ENCODE data around the gene LAMTOR2. TPM values are rescaled to one million over a fixed set of nuclear protein-coding genes. Genes with fewer than 3 reads are reported as not detected.
A peak's percentile ranks its signal among the peaks of the same experiment; 100 is the strongest.

The LAMTOR2 gene
- total RNA-seq, 1 experiment from 2014 or later: 60.2 TPM

DNA sequence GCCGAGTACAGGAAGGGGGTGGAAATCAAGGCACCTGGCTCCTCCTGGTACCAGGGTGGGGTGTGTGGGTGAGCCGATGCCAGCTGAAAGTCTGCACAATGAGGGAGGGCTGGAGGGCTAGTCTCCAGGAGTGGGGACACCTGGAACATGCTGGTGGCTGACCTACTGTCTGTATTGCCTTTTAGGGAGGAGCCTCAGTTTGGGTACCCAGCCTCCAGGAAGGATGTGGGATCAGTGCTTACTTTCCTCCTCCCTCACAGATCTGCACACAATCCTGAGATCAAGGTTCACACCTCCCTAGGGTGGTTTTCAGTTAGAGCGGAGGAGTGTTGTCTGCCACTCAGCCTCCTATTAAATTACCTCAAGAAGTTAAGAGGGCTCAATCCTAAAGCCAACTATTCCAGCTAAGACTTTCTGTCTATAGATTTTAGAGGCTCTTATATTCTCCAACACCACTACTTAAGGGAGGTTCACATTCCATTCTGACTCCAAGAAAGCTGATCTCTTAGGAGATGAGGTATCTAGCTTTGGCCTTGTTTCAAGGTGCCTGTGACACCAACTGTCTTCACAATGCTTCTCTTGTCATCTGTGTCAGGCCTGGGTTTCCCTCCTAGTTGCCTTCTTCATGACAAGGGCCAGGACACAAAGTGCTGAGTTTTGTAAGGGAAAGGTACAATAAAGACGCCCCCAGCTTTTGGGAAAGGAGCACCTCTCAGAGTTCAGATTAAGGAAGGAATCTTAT, 49.6 kb upstream of the LAMTOR2 start (continued):
- TF ChIP-seq, protein P1, sequence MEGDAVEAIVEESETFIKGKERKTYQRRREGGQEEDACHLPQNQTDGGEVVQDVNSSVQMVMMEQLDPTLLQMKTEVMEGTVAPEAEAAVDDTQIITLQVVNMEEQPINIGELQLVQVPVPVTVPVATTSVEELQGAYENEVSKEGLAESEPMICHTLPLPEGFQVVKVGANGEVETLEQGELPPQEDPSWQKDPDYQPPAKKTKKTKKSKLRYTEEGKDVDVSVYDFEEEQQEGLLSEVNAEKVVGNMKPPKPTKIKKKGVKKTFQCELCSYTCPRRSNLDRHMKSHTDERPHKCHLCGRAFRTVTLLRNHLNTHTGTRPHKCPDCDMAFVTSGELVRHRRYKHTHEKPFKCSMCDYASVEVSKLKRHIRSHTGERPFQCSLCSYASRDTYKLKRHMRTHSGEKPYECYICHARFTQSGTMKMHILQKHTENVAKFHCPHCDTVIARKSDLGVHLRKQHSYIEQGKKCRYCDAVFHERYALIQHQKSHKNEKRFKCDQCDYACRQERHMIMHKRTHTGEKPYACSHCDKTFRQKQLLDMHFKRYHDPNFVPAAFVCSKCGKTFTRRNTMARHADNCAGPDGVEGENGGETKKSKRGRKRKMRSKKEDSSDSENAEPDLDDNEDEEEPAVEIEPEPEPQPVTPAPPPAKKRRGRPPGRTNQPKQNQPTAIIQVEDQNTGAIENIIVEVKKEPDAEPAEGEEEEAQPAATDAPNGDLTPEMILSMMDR (IDR thresholded peaks at IDR 0.05 in 2 of 3, conservative IDR thresholded peaks at IDR 0.05 in 1 of 3; ENCODE audit: borderline replicate concordance in 1 of 3, insufficient read depth in 1 of 3, low read depth in 2 of 3, low read length in 2 of 3): no peak
- TF ChIP-seq ELF1 (IDR thresholded peaks at IDR 0.05; ENCODE audit: borderline replicate concordance, low read depth) (no peak), ZNF274 (IDR thresholded peaks at IDR 0.05; ENCODE audit: low read depth, low read length) (no peak), CEBPB (IDR thresholded peaks at IDR 0.05; ENCODE audit: low read depth) (no peak), SP1 (IDR thresholded peaks at IDR 0.05; ENCODE audit: low read depth) (no peak)

DNA sequence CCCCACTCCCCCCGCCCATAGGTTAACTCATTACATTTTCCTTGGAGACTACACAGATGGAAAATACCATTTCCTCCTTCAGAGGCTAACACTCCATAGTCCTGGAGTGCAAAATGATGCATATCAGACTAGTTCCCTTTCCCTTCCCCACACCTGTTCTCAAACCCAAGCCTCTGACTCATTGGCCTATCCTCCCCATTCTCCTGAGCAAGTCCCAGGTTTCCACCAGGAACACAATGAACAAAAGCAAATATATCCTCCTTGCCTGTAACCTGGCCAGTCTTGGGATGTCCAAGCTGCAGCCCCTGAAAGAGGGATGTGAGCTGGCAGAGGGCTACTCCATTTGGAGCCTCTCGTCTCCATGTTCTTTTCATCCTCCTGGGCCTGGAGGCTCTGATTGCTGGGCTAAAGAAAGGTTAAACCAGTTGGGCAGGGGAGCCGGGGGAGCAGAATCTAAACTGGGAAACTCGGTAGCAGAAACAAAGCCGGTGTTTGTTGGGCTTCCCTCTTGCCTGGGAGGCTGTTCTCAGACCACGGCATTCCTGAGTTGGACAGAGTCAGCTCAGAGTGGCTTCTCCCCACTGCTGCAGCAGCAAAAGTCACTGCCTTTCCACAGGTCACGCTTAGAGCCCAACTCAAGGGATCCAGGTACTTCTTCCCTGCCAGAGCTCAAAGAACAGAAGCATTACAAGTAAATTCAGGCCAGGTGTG, 47.8 kb upstream of the LAMTOR2 start:
- CTCF ChIA-PET: interaction anchor here (0.5 kb wide), 1 partner anchor 14 kb away, joined by 5 read pairs; no protein-coding TSS in a partner anchor
- no peak overlapping the region for H3K9ac ChIP-seq (ENCODE audit: low read length)
- H3K4me2 ChIP-seq (ENCODE audit: low read length): peak overlapping the region; percentile 27; the same call in 1 of the 2 replicates
- H3K9me2 ChIP-seq (ENCODE audit: insufficient read depth): no peaks in the 10 kb centered on the region
- intact Hi-C loops (cut with micrococcal nuclease): loop anchor here (10.0 kb wide), 1 partner anchor 58 kb away; the partner anchor contains the start of gene RAB25
- H3K9me3 ChIP-seq (ENCODE audit: control insufficient read depth in 1 of 2, insufficient read depth in 1 of 2, low read depth in 1 of 2, low read length in 2 of 2): no peaks in the 10 kb centered on the region
- RAD21 ChIA-PET (ENCODE audit: low non-redundant PET in 1 of 2, low total read pairs in 2 of 2, uncharacterized antibody in 2 of 2, unreplicated experiment in 2 of 2): no interaction called here
- no peak for ATAC-seq
- no peak overlapping the region for H3K4me3 ChIP-seq (replicated peaks in 1 of 2; ENCODE audit: low read depth in 1 of 2, low read length in 2 of 2)
- H3K36me3 ChIP-seq (ENCODE audit: control insufficient read depth in 1 of 2, insufficient read depth in 2 of 2, low read length in 2 of 2): peaks cover 17 to 23% of the 10 kb centered on the region in 2 experiments; a peak in 3 of 4 replicates
- peak overlapping the region; percentile 14; the same call in 1 of the 2 replicates for H3K27ac ChIP-seq (ENCODE audit: low read depth, low read length)
- H3K4me1 ChIP-seq (ENCODE audit: control insufficient read depth in 1 of 2, insufficient read depth in 2 of 2, low read length in 2 of 2): peaks cover 7 to 43% of the 10 kb centered on the region in 2 experiments
- H3K27me3 ChIP-seq (ENCODE audit: insufficient read depth, low read length): no peaks in the 10 kb centered on the region
- POLR2A ChIA-PET: no interaction called here
- no peaks in the 10 kb centered on the region for H3K79me2 ChIP-seq (ENCODE audit: insufficient read depth, low read length)
- no TSS peak for BruUV-seq (replicated peaks)
- no peaks in the 10 kb centered on the region for H4K20me1 ChIP-seq (ENCODE audit: insufficient read depth)
- DNase-seq (ENCODE audit: low read depth, low spot score): no peak
- TF ChIP-seq SRF (IDR thresholded peaks at IDR 0.05; ENCODE audit: low read depth) (no peak), POLR2A (IDR thresholded peaks at IDR 0.05; ENCODE audit: borderline replicate concordance, extremely low read depth, insufficient read depth, insufficient read length) (no peak), ZNF274 (IDR thresholded peaks at IDR 0.05; ENCODE audit: low read depth, low read length) (no peak), ELF1 (IDR thresholded peaks at IDR 0.05; ENCODE audit: borderline replicate concordance, low read depth) (no peak), FOSL1 (IDR thresholded peaks at IDR 0.05; ENCODE audit: low read depth) (no peak), EGR1 (IDR thresholded peaks at IDR 0.05; ENCODE audit: low read depth) (no peak), SP1 (IDR thresholded peaks at IDR 0.05; ENCODE audit: low read depth) (no peak), ZFX (IDR thresholded peaks at IDR 0.05) (no peak), CEBPB (IDR thresholded peaks at IDR 0.05; ENCODE audit: low read depth) (no peak)
- TF ChIP-seq, protein P2, sequence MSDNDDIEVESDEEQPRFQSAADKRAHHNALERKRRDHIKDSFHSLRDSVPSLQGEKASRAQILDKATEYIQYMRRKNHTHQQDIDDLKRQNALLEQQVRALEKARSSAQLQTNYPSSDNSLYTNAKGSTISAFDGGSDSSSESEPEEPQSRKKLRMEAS (IDR thresholded peaks at IDR 0.05): no peak
- TF ChIP-seq, protein P1 (IDR thresholded peaks at IDR 0.05 in 2 of 3, conservative IDR thresholded peaks at IDR 0.05 in 1 of 3; ENCODE audit: borderline replicate concordance in 1 of 3, insufficient read depth in 1 of 3, low read depth in 2 of 3, low read length in 2 of 3): no peak
- TF ChIP-seq, protein P3, sequence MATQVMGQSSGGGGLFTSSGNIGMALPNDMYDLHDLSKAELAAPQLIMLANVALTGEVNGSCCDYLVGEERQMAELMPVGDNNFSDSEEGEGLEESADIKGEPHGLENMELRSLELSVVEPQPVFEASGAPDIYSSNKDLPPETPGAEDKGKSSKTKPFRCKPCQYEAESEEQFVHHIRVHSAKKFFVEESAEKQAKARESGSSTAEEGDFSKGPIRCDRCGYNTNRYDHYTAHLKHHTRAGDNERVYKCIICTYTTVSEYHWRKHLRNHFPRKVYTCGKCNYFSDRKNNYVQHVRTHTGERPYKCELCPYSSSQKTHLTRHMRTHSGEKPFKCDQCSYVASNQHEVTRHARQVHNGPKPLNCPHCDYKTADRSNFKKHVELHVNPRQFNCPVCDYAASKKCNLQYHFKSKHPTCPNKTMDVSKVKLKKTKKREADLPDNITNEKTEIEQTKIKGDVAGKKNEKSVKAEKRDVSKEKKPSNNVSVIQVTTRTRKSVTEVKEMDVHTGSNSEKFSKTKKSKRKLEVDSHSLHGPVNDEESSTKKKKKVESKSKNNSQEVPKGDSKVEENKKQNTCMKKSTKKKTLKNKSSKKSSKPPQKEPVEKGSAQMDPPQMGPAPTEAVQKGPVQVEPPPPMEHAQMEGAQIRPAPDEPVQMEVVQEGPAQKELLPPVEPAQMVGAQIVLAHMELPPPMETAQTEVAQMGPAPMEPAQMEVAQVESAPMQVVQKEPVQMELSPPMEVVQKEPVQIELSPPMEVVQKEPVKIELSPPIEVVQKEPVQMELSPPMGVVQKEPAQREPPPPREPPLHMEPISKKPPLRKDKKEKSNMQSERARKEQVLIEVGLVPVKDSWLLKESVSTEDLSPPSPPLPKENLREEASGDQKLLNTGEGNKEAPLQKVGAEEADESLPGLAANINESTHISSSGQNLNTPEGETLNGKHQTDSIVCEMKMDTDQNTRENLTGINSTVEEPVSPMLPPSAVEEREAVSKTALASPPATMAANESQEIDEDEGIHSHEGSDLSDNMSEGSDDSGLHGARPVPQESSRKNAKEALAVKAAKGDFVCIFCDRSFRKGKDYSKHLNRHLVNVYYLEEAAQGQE (IDR thresholded peaks at IDR 0.05; ENCODE audit: low read depth): no peak
- no peak overlapping the region for H2AFZ ChIP-seq (ENCODE audit: low read depth, low read length, poor library complexity, severe bottlenecking)

Data from HCT116 (cell line).